T1000 (cell line): ENCODE results near the gene ANK2.
"Not testable (repeated sequence)": the region's sequence is repeated elsewhere in the genome, so short reads cannot be mapped to it uniquely, and the experiment has no call there.

Experiments
- DNase-seq: peaks from one replicate; lab custom pipeline; 2025; ENCODE audit warnings: mixed read lengths; lab: John Stamatoyannopoulos, UW

The ANK2 gene

DNA sequence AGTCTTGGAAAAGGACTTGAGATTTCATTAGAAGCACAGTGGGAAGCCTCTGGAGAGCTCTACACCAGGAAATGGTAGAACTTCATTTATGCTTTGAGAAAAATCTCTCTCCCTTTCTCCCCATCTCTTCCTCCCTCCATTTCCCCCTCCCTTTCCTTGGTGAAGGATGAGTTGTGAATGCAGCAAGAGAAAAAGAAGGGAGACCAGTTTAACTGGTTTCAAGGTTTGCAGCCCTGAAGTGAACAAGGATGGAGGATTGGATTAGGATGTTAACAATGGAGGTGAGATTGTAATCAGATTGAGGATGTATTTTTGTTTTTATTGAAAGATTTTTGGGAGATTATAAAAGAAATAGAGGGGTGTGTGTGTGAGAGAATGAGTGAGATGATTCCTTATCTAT, 99.5 kb downstream of the ANK2 start:
- no peak for DNase-seq

DNA sequence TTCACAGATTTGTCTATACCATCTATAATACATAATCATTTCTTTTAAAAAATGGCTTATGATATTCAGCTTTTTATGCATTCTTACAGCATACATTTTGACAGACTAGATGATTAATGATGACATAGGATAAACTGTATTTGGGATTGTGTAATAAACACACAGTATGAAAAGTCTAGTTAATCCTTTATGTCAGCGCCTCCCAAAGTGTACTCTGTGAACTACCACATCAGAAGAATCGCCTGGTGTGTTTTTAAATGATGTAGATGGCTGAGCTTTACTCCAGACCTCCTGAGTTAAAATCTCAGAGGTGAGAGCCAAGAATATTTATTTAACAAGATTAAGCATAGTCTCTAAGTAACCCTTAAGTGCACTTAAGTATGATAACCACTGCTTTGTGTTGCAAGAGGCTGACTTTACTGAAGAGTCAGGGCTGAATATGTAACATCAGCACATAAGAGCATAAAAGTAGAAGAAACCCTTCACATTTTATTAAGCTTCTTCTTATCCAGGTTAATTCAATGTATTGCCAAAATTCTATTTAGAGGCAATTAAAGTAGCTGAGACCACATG, 104.2 kb downstream of the ANK2 start:
- no peak for DNase-seq

DNA sequence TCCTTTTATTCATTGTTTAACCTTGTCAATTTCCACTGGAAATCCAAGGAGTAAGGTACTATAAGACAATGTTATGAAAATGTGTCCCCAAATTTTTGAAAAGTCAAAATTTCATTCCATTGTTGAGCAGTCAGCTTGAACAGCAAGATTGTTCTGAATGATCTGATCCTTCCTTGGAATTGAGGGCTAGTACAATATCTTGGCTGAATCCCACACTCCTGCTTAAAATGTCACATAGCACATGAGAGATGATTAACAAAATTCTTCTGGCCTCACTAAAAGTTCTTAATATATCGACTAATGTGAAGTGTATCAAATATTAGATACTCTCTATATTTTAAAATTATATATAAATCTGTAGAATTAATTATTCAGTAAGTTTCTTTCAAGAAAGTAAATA, 104.8 kb downstream of the ANK2 start:
- DNase-seq, result no peak

DNA sequence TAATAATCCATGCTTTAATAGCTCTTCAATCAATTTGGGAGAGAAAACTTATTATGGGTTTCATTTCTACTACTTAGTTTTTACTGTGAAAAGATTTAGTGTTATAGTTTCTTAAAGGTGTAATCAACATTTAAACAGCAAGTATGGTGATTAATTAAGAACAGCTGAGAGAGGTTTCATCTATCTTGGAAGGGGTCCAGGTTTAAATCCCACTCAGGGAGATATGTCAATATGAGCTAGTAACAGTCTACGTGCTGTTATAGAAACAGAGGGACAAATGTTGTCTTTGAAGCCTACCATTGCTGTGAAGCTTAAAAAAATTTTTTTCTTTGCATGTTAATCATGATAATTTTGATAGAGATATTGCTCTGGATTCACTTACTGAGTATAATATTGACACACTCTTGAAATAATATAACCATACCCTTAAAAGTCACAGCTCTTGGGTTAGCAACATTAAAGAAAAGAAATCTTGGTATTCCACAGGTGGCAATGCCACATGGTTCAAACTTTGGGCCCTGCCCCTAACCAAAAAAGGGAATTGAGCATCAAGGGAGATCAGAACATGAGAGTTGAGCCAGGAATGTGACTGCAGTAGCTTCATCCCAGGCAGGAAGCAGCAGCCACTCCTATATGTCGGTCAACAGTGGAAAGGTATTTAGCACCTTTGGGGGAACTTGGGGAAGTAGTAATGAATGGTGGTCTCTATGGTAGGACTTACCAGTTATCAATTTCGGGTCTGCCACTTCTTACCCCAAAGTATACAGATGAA, 107.8 kb downstream of the ANK2 start:
- no peak for DNase-seq

DNA sequence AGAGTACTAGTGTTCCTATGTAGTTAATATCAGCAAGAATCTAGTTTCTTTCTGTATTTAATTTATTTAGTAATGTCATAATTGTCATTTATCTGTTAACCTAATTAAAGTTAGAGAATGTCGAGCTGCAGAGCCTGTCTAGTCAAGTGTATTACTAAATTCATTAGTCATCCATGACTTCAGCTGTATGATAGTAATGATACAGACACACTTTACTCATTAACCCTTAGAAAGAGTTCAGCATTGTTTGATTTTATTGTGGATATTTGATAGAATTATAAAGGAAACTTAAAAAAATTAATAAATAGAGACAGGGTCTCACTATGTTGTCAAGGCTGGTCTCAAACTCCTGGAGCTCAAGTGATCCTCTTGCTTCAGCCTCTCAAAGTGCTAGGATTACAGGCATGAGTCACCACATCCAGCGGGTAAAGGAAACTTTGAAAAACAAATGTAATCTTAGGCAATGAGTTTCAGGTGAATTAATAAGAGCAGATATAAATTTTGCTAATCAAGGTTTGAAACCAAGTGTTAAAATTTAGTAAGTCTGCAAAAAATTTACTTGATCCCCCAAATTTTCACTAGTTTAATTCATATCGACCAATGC, 110.6 kb downstream of the ANK2 start:
- DNase-seq, result no peak

DNA sequence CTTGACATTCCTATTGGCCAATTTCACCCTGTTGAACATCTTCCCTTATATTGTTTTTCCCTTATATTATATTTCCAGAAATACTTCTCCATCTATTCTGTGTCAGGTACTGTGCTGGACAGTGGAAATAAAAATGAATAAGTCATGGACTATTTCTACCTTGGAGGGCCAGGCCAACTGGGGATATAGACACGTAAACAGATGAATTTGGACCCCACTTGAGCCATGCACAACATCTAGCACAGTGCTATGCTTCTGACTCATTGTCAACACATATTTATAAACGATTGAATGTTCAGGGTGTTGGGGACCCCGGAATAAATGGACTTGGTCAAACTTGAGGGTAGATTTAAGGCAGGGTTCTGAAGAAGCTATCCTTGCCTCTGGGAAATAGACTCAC, 111.1 kb downstream of the ANK2 start:
- DNase-seq, result no peak

DNA sequence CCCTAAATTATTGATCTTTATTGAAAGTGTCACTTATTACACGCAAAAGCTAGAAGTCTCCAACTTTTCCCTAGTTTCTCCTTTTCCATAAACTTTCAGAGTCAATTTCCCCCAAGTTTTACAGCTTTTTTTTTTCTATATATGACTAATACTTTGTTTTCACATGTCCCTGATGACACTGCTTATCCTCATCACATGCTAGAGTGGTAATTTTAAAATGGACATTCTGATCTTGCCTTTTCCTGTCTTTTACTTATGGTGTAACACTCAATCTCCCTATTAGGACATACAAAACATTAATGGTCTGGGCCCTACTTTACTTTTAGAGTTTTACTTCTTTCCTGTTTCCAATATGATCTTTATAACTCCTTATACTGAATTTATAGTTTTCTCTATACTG, 112.6 kb downstream of the ANK2 start:
- DNase-seq, result no peak

DNA sequence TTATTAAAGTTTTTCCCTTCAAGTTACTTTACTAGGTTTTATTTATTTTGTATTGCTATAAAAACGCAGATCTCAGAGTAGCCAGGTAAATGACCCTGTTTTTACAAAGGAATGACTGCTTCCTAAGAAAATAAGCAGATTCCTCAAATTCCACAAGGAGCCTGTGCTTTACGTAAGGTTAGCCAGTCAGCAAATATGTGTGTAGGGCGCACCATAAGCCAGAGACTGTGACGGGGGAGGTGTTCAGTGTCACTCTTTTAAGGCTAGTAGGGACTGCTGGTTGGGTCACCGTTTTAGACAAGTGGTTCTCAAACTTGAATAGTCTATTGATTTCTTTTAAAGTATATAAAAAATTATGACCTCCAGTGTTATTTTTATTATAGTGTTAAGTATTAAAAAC, 119.9 kb downstream of the ANK2 start:
- DNase-seq, result no peak

DNA sequence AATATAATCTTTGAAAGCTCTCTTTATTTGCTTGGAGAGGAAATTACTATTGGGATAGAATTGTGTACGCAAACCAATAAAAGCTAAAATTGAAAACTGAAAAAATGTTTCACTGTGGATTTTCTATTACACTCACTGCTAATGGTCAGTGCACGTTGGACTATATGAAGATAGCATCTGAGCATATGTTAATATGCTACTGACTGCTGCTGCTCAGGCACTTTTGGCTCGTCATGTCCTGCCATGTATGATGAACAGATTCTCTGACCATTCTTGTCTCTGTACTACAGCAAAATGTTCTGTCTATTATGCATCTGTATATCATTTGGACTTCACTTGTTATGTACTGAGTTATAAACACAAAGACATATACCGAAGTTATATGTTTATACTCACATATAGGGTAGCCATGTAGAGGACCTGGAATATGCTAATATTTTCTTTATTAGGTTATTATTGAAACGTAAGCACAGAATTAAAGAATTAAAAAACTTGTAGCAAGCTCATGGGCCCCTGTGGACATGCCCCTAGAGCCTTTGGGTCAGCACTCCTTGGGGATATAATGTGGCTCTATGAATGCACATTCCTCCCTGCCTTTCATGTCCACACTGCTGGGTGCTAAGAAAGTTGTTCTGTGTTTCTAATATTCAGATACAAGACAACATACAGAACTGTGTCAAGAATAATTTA, 120.8 kb downstream of the ANK2 start:
- DNase-seq, result no peak

DNA sequence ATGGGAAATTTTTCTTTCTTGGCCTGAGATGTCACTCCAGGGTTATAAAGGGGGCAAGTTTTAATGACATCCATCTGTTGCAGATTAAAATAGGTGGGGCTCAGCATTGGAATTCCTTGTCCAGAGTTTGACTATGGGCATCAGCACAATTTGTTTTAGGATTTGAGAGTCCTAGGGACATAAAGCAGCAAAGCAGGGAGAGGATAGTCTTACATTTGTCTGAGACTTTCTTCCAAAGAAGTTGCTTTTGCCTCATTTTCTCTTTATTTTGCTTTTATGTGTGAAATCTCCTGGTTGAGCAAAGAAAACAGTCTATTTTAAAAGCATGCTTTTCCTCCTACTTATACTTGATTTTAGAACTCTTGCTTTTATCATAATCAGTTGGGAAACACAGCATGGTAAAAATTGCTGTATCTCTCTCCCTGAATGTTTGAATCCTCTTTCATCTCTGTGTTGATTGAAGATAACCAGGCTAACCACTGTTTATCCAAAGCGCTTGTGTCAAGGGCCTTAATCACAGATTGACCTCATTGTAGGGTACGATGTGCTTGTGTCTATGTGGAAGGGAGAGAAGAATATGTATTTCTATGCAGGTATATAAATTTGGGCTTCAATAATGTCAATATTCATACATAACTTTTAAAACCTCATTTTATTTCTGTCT, 121.5 kb downstream of the ANK2 start:
- DNase-seq, result no peak

DNA sequence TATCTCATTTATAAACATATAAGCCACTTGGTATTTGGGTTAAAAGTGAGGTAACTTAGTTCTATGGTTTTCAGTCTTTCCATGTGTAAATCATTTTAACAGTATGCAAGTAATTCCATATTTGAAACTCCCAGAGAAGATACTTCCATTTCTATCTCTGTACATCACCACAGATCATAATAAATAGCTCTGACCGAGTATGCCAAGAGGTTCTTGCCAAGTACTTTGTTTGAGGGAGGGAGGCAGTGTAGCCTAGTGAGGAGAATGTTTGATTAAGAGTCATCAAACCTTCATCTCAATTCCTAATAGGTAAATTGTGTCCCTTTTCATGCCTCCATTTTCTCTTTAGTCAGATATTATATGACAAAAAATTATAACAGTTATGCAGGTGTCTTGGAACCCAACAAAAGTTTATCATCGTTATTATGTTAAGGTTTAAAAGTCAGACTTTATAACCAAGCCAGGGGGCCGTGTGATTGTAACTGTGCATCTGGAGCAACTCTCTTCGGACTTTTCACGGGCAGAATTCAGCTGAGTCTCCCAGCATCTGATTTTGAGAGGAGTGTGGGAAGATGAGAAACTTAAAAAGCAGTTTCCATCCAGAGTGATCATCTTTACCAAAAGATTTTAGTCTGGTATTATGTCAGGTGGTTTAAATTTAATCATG, 123.8 kb downstream of the ANK2 start:
- no peak for DNase-seq

DNA sequence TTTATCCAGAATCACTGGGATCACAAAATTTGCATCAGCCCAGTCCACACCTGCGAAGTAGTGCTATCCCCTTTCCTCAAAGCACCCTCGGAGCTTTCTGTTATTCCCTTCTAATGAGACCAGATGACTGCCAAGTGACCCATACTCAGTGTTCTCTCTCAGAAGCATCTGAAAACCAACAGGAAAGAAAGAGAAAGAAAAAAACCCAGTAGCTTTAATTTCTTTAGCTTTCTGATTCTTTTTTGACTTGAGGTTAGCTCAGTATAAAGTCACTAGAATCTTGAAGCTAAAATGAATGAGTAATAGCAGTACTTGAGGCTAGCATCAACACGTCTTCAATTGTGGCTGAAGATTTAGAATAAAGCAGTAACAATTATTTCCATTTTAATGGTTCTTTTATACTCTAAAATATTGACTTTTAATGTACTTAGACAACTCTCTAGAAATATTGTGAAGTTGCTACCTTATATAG, 124.4 kb downstream of the ANK2 start:
- no peak for DNase-seq

DNA sequence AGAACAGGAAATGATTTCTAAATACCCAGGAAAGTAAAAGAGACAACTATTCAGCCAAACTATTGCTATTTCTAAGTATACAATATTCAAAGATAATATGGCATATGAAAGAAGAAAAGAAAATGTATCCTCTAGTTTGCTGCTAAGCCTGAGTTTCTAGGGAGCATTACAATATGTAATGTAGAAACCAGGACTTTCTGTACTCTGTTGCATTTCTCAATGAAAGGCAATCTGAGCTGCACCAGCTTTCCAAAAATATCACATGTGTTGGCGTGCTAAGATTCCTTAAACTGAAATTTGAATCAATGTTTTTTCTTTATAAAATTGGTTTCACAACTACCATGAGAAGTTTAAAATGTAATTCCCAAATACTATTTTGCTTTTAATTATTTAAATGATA, 129.6 kb downstream of the ANK2 start:
- DNase-seq, result no peak

DNA sequence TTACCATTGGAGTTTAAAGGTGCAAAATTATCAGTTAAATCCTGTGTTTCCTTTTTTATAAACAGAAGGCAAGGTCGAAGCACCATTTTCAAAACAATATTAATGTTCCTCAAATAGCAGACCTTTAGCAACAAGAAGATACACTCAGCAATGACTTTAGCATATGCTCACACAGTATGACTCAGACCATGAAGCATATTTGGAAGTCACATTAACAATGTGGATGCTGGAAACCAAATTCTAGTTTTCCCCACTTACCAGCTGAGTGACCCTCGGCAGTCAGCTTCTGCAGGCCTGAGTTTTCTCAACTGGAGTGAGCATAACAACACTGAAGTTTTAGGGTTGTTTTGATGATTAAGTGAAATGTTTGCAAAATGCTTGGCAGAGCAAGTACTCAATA, 130.5 kb downstream of the ANK2 start:
- DNase-seq, result no peak

DNA sequence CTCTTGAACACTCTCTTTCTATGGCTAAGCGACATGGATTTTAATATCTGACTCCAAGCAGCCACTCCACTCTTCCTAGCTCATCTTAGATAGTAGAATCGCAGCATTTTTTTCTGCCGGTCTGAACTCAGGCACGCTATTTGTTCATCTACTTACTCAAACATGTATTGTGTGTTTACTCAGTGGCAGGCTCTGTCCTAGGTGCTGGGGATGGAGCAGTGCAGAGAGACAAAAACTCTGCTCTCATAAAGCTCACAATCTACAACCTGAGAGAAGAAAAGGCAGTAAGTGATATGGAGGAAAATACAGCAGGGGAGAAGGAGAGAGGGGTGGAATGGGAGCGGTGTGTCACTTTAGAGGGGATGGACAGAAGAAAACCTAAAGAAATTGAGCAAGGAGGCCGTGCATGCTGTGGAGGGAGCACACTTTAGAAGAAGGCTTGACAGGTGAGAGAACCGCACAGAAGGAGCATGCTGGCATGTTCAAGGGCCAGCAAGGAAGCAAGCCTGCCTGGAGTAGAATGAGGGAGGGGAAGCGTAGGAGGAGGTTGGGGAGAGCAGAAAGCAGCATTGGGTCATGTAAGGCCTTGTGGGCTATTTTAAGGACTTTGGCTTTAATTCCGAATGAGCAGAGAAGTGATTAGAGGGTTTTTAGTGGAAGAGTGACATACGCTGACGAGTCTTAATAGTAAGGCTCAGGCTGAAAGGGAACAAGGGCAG, 132.0 kb downstream of the ANK2 start:
- DNase-seq, result no peak

DNA sequence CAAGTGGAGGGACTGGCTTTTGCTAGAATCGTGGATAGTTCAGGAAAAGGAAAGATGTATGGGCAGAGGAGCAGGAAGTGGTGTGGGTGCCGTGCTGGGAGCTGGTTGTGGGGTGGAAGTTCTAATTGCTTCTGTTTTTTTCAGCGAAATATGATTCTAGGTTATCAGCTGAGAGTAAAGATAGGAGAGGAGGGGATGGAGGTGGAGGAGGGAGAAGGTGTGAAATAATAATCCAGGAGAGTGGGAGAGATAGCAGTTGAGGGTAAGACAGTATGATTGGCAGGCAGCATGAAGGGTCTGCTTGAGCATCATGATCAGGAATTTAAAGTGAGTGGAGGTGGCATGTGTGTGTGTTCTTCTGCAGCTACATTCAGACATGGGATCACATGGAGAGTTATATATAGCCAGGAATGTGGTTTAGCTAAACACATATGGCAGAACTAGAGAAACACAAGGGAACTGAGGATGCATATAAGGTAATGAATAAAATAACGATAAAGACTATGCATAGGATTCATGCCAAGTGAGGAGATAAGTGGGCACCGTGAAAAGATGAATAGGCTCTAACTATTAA, 133.7 kb downstream of the ANK2 start:
- no peak for DNase-seq

DNA sequence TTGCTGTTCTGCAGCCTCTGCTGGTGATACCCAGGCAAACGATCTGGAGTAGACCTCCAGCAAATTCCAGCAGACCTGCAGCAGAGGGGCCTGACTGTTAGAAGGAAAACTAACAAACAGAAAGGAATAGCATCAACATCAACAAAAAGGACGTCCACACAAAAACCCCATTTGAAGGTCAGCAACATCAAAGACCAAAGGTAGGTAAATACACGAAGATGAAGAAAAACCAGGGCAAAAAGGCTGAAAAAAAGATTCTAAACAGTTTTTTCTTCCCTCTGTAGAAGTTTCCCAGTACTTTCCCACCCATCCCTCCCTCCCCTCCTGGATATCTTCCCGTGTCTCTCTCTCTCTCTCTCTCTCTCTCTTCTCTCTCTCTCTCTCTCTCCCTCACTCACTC, 136.8 kb downstream of the ANK2 start:
- not testable (repeated sequence) for DNase-seq

DNA sequence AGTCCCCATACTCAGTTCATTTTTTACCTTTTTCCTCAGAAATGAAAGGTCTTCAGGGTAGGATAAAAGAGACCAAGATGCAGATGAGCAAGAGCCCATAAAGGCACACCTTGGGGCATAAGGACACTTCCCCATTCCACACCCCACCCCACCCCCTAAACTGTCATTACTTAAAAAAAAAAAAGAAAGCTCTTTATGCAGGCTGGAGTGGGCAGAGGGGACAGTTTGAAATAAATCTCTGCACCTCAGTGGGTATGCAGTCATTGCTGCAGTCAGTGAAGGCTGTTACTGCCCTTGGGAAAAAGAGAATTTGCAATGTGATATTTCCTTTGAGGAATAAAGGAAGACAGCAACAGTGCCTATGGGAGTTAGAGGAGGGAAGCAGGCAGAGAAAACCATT, 137.5 kb downstream of the ANK2 start:
- DNase-seq, result no peak

DNA sequence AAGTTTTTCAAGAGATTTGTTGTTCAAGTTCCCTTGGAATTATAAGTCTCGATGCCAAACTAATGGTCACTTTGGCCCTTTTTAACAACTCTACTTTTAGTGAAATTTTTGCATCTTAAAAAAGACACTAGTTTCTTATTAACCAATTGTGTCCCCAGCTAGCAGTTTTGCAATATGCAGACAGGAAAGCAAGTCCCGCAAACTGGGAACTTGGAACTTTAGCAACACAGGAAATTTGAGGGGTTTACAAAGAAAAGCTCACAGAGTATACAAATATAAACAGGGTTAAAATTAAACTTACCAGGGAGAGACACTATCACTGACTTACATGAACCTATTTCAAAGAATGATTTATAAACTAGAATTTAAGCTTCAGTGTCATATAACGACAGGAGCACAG, 137.9 kb downstream of the ANK2 start:
- no peak for DNase-seq

DNA sequence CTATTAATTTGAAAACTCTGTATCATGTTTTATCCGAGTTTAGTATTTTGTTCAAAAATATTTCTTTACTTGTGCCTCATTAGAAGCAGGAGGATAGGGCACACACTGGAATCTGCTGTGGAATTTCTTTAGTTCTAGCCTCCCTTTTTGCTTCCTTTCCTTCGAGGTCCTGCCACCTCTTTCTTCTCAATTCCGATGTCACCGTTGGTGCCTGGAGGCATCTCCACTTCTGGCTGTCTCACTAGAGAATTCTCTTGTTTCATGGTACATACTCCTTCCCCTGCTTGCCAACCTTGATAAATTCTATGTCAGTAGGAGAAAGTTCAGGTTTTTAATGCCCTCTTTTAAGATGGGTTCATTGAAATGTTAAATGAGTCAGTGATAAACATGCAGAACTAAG, 140.1 kb downstream of the ANK2 start:
- DNase-seq, result no peak

DNA sequence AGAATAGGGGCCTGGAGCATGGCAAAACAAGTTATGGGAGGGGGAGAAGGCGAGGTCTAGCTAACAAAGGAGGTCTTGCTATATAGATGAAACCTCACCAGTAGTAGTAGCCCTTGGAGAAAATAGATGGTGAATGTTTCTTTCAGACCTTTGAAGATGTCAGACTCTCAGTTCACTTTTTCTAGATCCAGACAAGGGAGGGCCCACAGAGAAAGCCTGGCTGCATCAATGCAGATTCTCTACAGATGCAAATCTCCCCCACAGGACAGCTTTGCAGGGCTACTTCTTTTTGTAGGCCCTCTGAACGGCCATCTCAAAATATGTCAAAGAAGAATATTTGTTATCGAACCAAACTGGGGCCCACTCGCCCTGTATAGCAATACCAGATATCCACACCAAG, 159.7 kb downstream of the ANK2 start:
- no peak for DNase-seq
